Measurements from ENCODE around the gene PIK3CD. TPM values are rescaled to one million over a fixed set of nuclear protein-coding genes. Genes with fewer than 3 reads are reported as not detected.

Gene PIK3CD
- total RNA-seq, 1 experiment from 2014 or later, result 4.5 TPM

- peaks cover 8% of the 10 kb centered on the region; the same call in 1 of the 2 replicates for H3K36me3 ChIP-seq (ENCODE audit: low read depth, low read length)
- no peak for DNase-seq
- intact Hi-C loops (cut with micrococcal nuclease), result loop anchor here (2.0 kb wide), 1 partner anchor 15 kb away; no protein-coding TSS in a partner anchor
Measured at GRCh38 chr1:9767964-9768668, 116.6 kb downstream of the PIK3CD start.

DNA sequence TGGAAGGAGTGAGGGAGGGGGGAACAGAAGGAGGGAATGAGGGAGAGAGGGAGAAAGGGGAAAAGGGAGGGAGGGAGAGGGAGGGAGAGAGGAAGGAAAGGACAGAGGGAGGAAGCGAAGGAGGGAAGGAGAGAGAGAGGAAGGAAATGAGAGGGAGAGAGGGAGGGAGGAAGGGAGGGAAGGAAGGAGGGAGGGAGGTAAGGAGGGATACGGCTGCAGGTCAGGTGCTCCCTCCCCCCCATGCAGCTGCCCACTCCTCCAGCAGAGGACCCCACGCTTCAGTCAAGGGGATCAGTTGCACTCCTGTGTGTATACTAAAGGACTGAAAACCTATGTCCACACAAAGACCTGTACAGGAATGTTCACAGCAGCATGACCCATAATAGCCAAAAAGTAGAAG is 117.5 kb downstream of the PIK3CD start:
- no peak overlapping the region for H3K27ac ChIP-seq (ENCODE audit: low read length)
- CTCF ChIA-PET, result no interaction called here
- ATAC-seq, result no peak
- no peak overlapping the region for H3K9ac ChIP-seq (ENCODE audit: low read length)
- no peaks in the 10 kb centered on the region for H3K9me2 ChIP-seq (replicated peaks; ENCODE audit: low read length)
- H4K20me1 ChIP-seq (ENCODE audit: low read length), result no peaks in the 10 kb centered on the region
- H3K79me2 ChIP-seq (ENCODE audit: low read length), result peaks cover 35% of the 10 kb centered on the region
- H3K9me3 ChIP-seq (ENCODE audit: low read length), result no peaks in the 10 kb centered on the region
- H3K36me3 ChIP-seq (ENCODE audit: low read depth, low read length), result peaks cover 8% of the 10 kb centered on the region; the same call in 1 of the 2 replicates
- no peak overlapping the region for H3K4me3 ChIP-seq (ENCODE audit: low read length)
- intact Hi-C loops (cut with micrococcal nuclease), result no loop called here
- H2AFZ ChIP-seq (ENCODE audit: low read length), result no peak overlapping the region
- no peak for DNase-seq
- H3K4me2 ChIP-seq (ENCODE audit: low read length), result no peak overlapping the region
- TF ChIP-seq EZH2phosphoT487 (IDR thresholded peaks at IDR 0.05; ENCODE audit: borderline replicate concordance, low read length) (no peak), CTCF (conservative IDR thresholded peaks at IDR 0.05; ENCODE audit: low read depth, low read length) (no peak), EZH2 (IDR thresholded peaks at IDR 0.05; ENCODE audit: low read length, unreplicated experiment) (no peak)
- H3K4me1 ChIP-seq (ENCODE audit: insufficient read depth, low read length), result peaks cover 29% of the 10 kb centered on the region
- POLR2A ChIA-PET (ENCODE audit: unreplicated experiment), result no interaction called here
- H3F3A ChIP-seq (ENCODE audit: low read length, unreplicated experiment), result peaks cover 10% of the 10 kb centered on the region
- H3K27me3 ChIP-seq (ENCODE audit: low read length), result no peaks in the 10 kb centered on the region
- BruUV-seq (replicated peaks), result no TSS peak

More at GRCh38 chr1:9767964-9768668, 116.6 kb downstream of the PIK3CD start:
- no peak overlapping the region for H2AFZ ChIP-seq (ENCODE audit: low read length)
- no peak overlapping the region for H3K27ac ChIP-seq (ENCODE audit: low read length)
- no peaks in the 10 kb centered on the region for H3K27me3 ChIP-seq (ENCODE audit: low read length)
- ATAC-seq, result no peak
- ChIA-PET POLR2A (ENCODE audit: unreplicated experiment) (no interaction called here), CTCF (no interaction called here)
- no peaks in the 10 kb centered on the region for H4K20me1 ChIP-seq (ENCODE audit: low read length)
- peaks cover 10% of the 10 kb centered on the region for H3F3A ChIP-seq (ENCODE audit: low read length, unreplicated experiment)
- H3K9me3 ChIP-seq (ENCODE audit: low read length), result no peaks in the 10 kb centered on the region
- no peak overlapping the region for H3K4me3 ChIP-seq (ENCODE audit: low read length)
- no peak overlapping the region for H3K4me2 ChIP-seq (ENCODE audit: low read length)
- TF ChIP-seq EZH2phosphoT487 (IDR thresholded peaks at IDR 0.05; ENCODE audit: borderline replicate concordance, low read length), result no peak
- no peak for TF ChIP-seq CTCF (conservative IDR thresholded peaks at IDR 0.05; ENCODE audit: low read depth, low read length)
- TF ChIP-seq EZH2 (IDR thresholded peaks at IDR 0.05; ENCODE audit: low read length, unreplicated experiment), result no peak
- no TSS peak for BruUV-seq (replicated peaks)
- peaks cover 29% of the 10 kb centered on the region for H3K4me1 ChIP-seq (ENCODE audit: insufficient read depth, low read length)
- H3K79me2 ChIP-seq (ENCODE audit: low read length), result peaks cover 44% of the 10 kb centered on the region
- H3K9ac ChIP-seq (ENCODE audit: low read length), result no peak overlapping the region
- H3K9me2 ChIP-seq (replicated peaks; ENCODE audit: low read length), result no peaks in the 10 kb centered on the region

DNA sequence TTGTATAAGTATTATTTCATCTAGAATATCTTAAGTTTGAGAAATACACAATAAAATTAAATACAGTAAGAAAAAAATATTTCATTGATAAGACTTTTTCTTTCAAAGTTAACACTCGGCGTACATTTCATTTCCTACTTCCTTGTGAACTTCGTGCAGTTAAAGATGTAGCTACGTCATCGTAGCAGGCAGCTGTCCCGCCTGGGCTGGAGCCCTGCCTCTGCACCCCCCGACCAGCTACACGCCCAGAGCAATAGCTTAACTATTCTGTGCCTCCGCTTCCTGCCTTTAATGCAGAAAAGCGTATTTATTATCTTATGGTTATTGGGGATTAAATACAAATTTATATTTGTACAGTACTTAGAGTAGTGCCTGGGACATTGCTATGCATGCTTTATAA is 118.8 kb downstream of the PIK3CD start:
- H3K79me2 ChIP-seq (ENCODE audit: low read length), result peaks cover 32% of the 10 kb centered on the region
- DNase-seq, result no peak
- H3K9ac ChIP-seq (ENCODE audit: low read length), result no peak overlapping the region
- H3K9me3 ChIP-seq (ENCODE audit: low read length), result no peaks in the 10 kb centered on the region
- H3K4me3 ChIP-seq (ENCODE audit: low read length), result no peak overlapping the region
- no peaks in the 10 kb centered on the region for H4K20me1 ChIP-seq (ENCODE audit: low read length)
- CTCF ChIA-PET, result no interaction called here
- H3F3A ChIP-seq (ENCODE audit: low read length, unreplicated experiment), result peaks cover 10% of the 10 kb centered on the region
- H3K4me1 ChIP-seq (ENCODE audit: insufficient read depth, low read length), result peaks cover 28% of the 10 kb centered on the region
- no TSS peak for BruUV-seq (replicated peaks)
- no peaks in the 10 kb centered on the region for H3K9me2 ChIP-seq (replicated peaks; ENCODE audit: low read length)
- TF ChIP-seq CTCF (conservative IDR thresholded peaks at IDR 0.05; ENCODE audit: low read depth, low read length) (no peak), EZH2 (IDR thresholded peaks at IDR 0.05; ENCODE audit: low read length, unreplicated experiment) (no peak), EZH2phosphoT487 (IDR thresholded peaks at IDR 0.05; ENCODE audit: borderline replicate concordance, low read length) (no peak)
- H2AFZ ChIP-seq (ENCODE audit: low read length), result no peak overlapping the region
- intact Hi-C loops (cut with micrococcal nuclease), result no loop called here
- POLR2A ChIA-PET (ENCODE audit: unreplicated experiment), result no interaction called here
- H3K4me2 ChIP-seq (ENCODE audit: low read length), result no peak overlapping the region
- H3K27ac ChIP-seq (ENCODE audit: low read length), result no peak overlapping the region
- H3K36me3 ChIP-seq (ENCODE audit: low read depth, low read length), result peaks cover 8% of the 10 kb centered on the region; the same call in 1 of the 2 replicates
- no peak for ATAC-seq
- no peaks in the 10 kb centered on the region for H3K27me3 ChIP-seq (ENCODE audit: low read length)
